NK-92 treated with Interleukin-12 subunit alpha and Interleukin-12 subunit beta, amount 100 ng/mL, for 24 hours (cell line): ENCODE data around the gene KDM5C.

Source experiments
- DNase-seq: peaks from one replicate; lab custom pipeline; 2025; lab: John Stamatoyannopoulos, UW

KDM5C gene

DNA sequence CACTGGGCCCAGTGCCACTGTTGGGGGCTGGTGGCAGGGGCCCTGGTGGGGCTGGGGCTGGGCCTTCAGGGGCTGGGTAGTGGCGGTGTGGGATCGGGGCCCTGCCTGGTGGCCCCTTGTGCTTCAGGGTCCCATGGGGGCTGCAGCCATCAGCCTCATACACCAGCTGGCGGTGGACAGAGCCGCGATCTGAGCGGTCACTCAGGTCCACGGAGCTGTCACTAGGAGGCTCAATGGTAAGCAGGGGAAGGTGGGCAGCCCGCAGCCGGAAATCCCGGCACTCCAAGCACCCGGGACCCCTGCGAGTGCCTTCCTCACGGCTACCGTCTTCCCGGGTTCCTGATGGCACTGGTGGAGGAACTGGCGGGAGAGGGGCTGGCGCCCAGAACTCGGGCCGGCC lies 25.5 kb upstream of the KDM5C start:
- no peak for DNase-seq

DNA sequence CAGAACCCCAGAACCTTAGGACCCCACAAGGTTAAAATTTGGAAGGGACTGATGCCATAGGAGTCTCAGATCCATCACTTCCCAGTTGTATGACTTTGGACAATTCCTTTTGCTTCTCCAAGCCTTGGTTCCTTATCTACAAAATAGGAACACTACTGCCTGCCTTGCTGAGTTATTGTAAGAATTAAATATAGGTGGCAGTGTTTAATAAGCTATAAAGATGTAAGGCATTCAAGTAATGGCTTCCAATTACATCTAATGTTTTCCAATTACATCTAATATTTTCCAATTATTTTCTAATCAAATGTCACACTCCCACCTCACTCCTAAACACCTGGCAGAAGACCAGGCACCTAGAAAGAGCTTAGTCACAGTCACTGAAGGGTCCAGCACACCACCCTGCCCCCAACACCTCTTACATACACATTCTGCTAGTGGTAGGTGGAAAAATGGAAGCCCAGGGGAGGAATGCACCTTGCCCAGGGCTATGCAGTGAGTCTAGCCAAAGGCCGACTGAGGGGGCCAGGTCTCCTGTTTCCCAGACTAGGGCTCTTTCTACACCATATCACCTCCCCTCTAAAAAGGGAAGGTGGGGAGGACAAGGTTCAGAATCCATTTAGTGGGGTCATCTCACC lies 24.5 kb upstream of the KDM5C start:
- DNase-seq: no peak

DNA sequence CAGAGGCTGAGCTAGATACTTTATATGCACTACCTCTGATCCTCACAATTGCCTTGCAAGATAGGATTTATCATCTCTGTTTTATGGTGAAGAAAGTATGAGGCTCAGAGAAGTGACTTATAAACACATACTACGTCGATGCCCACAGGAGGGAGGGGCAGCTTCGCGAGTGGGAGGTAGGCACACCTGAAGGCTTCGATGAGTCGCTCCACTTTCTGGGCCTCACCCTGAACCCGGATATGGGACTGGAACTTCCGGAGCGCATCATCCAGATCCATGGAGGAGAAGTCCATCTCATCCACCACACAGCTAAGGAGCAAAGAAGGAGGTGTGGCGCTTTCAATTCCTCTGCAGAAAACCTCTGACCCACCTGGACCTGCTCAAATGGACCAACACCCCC lies 22.9 kb upstream of the KDM5C start:
- DNase-seq: no peak

DNA sequence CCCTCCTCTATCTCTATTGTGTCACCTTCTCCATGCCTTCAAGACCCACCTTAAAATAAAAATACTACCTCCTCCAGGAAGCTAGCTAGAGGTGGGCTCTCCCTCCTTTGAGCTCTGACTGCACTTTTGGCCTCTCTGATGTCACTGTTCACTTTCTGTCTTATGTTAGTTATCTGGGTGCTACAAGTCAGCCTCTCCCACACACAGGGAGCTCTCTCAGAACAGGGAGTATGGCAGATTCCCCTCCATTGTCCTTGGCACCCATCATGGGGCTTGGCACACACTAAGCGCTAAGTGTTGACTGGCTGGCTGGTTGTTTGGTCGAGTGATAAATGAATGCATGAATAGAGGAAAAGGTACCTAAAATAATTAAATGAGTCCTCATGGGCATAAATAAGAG lies 21.2 kb upstream of the KDM5C start:
- no peak for DNase-seq

DNA sequence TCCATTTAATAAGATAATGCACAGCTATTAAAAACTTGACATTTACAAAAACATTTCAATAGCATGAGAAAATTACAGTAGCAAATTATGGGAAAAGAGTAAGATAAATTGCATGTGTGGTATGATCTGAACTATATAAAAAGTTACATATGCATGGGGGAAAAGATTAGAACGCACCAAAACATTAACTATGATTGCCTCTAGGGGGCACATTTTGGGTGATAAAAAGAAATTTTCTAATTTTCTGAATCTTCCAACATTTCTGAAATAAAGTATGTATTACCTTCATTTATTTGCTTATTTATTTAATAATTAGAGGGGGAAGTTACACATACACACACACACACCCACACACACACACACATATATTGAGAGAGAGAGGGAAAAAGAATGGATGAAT lies 19.6 kb upstream of the KDM5C start:
- no peak for DNase-seq

DNA sequence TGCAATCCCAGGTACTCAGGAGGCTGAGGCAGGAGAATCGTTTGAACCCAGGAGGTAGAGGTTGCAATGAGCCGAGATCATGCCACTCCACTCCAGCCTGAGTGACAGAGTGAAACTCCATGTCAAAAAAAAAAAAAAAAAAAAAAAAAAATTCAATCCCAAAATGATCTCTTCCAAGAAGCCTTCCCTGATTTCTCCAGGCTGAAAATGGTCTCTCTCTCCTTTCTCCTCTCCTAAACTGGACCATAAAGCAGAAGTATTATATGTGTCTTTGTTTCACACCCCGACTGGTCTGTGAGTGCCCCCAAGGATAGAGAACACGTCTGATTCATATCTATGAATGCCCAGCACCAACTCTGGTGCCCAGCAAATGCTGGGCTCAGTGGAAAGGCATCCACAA lies 17.3 kb upstream of the KDM5C start:
- DNase-seq: no peak

DNA sequence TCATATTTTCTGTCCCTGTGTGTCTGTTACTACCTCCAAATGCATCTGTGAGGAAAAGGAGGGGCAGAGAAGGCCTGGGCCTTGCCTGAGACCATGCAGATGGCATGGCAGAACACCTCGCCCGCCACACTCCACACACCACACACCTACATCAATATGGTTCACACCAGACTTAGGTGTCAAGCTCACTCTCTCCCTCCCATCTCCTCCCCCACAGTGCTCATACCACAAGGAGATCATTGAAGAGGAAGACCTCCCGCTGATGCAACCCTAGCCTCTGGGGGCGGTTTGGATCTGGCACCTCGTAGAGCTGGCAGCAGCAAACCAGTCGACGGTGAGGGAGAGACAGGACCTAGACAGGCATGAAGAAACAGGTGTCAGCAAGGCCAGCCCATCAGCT lies 16.6 kb upstream of the KDM5C start:
- DNase-seq: no peak

DNA sequence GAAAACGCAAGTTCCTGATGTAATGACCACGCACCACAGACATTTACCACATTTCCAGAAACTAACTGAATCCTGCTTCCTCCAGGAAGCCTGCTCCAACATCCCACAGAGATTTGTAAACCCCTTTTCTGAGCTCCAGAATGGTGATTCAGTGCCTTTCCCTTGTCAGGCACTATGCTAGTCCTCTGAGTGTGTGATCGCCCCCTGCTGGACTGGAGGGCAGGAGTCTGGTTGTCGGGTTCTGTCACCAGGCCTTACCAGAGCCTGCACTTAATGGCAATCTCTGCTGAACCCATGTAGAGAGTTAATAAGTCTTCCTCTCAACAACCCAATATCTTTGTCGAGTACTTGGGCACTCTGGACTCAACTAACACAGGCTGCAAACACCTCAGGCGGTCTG lies 14.5 kb upstream of the KDM5C start:
- no peak for DNase-seq

DNA sequence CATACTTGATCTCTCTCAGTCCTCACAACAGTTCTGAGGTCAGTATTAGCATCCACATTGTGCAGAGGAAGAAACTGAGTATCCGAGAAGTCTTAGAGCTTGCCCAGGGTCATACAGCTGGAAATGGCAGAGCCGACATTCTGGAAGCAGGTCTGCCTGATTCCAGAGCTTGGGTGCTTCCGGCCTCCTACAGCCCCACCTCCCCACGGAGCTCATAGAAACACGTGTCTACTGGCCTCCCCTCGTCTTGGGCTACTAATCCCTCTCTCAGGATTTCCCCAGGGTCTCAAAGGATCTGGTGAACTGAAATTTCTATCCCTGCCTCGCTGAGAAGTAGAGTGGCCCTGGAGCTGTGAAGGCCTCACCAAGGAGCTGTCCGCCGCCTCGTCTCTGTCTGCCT lies 12.0 kb upstream of the KDM5C start:
- no peak for DNase-seq

DNA sequence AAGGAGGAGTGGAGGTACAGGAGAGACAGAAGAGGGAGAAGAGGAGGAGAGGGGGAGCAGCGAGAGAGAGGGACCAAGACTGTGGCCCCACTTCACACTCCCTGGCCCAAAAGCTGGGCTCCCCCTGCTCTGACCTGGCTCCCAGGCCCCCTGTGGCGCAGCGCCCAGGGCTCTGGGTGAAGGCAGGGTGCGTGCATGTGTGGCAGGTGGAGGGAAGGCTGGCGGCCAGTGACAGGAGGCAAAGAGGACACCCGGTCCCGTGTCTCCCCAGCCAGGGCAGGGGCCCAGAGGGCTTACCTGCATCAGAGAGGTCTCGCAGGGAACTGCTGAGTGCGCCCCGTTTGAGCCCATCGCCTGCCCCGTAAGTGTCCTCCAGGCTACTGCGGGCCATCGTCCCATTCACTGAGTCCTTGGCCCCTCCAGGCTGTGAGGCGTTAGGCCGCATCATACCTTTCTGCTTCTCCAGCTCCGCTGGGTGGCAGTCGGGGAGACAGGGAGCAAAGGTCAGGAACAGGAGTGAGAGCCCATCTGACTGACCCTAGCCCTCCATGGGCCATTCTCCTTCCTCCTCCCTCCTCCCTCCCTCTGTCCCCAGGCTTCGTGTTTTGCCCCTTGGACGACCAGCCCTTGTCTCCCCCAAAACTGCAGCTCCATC lies 11.1 kb upstream of the KDM5C start:
- no peak for DNase-seq

DNA sequence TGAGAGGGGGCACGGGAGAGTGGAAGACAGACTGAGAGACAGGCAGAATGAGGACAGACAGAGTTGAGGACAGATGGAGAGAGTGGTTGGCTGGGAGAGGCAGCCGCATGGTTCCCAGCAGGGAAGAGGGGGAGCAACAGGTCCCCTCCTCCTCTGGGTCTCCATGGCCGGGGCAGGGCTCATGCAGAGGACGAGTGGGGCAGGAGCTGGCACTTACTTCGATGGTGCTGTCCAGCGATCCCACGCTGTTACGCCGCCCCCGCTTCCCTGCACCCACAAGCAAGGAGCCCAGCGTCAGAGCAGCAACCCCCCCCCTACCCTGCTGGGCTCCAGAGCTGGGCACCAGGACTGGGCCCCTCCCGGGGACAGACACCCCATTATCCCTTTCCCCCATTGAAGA lies 10.6 kb upstream of the KDM5C start:
- DNase-seq: no peak

DNA sequence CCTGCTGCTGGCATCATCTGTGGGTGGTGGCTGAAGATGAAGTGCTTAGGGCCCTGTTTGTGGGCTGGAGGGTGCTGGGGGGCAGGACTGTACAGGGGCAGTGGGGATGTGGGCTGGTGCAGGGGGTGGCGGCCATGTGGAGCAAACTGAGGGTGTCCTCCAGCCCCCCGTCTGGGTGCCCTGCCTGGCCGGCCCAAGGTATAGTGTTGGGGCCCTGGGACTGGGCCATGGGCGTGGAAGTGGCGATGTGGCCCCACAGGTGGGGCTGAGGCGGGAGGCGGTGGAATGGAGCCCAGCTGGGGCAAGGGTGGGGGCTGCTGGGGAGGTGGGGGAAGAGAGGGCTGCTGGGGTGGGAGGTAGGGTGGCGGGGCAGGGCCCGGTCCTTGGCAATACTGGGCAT lies 9.5 kb upstream of the KDM5C start:
- DNase-seq: no peak

DNA sequence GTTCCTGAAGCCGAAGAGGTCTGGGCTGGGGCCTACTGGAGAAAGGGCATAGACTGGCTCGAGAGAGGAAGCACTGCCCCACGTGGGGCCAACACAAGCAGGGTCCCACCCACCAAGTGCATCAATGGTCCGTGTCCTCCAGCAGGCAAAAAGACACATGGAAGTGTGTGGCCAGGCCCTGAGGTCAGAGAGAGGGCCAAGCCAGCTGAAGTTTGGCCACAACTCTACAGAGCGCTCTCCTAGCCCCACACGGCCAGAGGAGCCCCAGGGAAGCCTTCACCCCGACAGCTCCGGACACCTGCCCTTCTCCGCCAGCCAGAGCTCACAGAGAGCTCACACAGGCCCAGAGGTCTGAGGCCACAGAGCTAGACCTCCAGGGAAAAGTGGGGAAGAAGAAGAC lies 8.5 kb upstream of the KDM5C start:
- DNase-seq: no peak

DNA sequence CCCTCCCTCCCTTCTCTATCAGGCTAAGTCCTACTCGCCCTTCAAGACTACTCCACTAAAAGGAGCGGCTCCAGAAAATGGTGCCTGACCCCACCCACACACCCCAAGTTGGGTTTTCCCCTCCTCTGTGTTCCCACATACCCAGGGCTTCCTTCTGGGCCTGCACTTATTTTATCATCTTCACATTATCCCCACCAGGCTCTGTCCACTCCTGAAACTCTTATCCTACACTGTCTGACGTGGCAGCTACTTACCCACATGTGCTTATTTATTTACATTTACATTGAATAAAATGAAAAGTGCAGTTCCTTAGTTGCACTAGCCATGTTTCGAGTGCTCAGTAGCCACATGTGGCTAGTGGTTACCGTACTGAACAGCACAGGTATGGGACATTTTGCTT lies 5.1 kb upstream of the KDM5C start:
- no peak for DNase-seq

DNA sequence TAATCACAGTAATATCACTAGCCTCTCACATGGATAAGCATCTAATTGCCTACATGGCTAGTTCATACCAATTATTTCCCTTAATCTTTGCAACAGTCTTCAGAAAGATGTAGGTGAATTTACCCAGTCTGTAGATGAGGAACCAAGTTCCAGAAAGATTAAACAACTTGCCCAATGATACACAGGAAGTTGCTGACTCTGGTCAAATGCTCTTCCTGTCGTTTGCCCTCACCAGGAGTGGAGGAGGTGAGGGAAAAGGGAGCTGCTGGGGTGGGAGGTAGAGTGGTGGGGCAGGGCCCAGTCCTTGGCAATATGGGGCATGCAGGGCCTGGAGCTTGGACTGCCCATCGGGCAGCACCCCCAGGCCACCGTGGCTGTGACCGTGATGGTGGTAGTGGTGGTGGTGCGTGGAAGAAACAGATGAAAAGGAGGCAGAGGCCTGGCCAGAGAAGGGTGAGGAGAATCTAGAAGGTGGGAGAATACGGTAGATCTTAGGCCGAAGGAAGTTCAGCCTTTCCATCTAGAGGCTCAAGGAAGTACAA lies 2.3 kb upstream of the KDM5C start:
- no peak for DNase-seq

DNA sequence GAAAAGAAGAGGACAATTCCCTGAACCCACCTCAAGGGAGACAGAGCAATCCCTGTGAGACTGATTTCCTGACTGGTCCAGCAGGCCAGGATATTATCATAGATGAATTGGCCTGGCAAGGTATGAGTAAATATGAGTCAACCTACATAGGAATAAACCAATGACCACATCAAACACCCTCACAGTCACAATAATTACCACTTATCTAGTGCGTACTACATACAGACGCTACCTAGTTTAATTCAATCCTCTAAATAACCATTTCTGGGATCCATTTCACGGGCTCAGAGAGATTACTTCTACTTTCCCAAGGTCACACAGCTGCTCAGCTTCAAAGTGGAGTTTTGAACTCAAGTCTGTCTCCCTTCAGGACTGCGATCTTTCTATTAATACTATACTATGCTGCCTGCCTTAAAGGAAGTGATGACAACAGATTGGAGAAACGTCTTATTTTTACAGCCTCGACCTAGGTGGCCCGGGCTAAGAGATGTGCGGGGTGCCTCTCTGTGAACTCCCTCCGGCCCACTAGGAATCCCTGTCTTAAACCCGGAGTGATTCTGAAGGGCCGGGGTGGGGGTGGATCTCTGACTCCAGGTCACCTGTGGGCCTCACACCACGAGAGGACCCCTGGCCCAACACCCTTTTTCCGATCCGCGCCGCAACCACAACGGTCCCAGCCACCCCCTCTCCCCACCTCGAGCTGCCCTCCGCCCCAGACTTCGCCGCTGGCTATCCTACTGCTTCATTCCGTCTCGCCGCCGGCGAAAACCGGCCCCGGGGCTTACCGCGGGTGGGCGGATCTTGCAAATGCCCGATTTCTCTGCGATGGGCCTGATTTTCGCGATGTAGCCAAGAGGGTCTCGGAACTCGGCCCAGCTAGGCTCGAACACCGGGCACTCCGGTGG lies 800 bp downstream of the KDM5C start:
- DNase-seq: no peak

DNA sequence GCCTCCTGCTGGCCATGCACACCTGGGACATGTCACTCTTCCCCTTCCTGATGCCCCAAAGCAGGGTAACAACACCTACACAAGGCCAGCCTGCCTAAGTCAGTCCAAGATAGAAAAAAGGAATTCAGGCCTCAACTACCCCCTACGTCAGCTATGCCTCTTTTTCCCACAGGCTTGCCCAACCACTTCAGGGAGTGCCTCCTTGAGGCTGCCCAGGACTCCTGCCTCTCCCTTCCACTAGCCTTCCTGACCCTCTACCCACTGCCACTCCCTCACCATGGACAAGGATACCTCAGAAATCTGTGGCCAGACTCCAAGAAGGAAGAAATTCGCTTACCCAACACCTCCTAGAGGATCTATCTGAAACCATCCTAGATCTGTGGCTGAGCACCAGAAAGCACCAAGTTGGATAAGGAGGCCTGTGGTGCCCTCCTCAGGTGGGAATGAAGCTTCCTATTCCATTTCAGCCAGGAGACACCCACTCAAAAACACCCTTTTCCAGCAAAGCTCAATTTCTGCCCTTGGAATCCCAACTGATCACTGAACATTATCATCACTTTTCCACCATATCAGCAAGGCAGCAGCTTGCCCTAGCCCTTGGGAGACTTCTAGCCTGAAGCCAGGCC lies 1.8 kb downstream of the KDM5C start:
- DNase-seq: no peak

DNA sequence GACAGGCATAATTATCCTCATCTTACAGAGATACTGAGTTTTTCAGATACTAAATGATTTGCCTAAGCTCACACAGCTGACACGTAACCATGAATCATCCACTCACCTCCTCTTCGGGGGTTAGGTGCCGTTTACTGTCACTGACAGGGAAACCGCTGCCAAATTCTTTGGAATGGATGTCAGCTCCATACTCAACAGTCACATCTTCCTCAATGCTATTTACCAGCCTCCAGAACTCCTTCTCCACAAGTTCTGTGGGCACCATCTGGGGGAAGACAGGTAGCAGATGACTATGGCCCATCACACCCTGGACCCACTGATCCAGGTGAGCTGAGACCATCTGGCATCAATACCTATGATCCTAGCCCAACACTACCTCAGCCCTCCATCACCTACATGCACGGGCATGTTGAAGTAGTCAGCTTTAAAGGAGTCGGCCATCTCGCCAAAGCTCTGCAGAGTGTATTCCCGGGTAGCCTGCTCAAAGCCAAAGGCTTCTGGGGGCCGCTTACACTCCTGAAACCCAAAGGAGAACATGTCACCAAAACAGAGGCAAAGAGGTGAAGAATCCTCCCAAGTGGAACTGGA lies 13.5 kb downstream of the KDM5C start:
- DNase-seq: no peak

DNA sequence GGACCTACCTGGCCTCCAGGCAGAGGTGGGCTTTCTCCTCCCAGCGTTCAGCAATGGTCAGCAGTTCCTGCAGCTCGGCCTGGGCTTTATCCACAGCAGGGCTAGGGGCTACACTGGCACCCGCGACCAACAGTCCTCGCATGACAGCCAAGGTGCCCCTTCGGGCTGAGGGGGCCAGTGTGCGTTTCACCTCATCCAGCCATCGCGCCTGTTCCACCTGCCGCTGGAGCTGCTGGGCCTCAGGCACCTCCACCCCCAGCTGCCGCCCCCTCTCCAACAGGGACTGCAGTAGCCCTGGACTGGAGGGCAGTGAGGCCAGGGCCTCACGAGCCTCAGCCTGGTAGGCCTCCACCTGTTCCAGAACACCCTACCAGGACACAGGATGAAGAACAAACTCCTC lies 28.3 kb downstream of the KDM5C start:
- no peak for DNase-seq

DNA sequence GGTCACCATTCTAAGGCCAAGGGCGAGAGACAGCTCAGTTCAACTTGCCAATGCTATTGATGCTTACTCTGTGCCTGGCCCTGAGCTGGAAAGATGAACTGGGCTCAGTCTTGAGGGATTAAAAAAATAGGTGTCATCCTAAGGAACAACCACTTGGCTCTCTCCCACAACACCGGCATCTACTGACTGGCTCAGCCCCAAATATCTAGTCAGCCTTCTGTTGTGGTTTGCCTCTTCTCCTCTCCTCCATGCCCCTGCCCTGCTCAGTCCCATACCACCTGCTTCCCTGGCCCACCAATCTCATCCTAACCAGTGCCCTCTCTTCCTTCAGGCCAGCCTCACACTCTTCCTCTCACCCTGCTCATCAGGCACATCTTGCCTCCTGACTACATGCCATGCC lies 29.6 kb downstream of the KDM5C start:
- no peak for DNase-seq

DNA sequence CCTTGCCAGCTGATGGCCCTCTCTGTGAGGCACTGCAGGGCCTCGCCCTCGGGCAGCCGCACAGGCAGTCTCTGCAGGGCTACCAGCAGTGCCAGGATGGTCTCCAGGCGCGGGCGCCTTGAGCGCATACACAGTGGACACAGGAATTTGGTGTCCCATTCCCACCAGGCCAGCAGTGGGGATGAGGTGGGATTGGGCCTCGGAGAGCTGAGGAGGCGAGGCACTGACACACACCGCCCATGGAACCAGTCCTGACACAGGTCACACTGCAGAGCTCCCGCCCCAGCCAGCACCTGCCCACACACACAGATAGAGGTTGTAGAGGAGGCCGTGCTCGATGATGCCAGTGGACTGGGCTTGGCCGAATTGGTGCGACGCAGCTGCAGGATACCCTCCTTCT lies 30.7 kb downstream of the KDM5C start:
- no peak for DNase-seq

DNA sequence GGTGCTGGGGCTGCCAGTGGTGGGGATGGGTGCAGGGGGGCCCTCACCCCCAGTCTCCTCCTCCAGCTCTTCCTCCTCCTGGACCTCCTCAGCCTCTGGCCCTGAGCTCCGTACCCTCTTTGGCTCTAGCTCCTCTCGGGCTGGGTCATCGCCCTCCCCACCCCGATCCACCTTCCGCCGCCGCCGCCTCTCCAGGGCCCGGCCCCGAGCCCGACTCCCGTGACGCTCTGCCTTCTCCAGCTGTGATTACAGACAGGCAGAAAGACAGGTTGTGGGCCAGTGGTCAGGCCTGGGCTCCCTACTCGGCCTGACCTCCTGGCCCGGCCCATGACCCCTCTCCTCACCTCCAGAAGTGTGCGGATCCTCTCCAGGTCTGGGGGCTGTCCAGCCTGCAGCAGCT lies 31.9 kb downstream of the KDM5C start:
- DNase-seq: no peak
